ENCODE data around the gene LRIF1.

DNA sequence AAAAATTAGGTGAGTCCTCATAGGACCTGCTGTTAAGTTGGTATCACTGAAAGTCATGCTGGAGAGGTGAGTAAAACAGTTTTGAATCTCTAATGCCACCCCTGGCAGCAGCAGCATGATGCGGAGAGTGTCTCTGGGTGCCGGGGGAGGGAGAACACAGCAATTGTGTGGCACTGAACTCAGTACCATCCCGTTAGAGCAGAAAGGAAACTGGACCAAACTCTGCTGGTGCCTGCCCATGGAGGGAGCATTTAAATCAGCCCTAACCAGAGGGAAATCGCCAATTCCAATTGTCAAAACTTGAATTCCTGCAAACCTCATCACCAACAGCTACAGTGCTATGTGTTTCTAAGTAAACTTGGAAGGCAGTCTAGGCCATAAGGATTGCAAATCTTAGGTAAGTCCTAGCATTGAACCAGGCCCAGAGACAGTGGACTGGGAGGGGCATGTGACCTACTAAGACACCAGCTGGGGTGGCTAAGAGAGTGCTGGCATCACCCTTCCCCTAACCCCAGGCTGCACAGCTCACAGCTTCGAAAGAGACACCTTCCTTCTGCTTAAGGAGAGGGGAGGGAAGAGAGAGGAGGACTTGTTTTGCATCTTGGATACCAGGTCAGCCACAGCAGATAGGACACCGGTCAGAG, 60.8 kb downstream of the LRIF1 start:
- TF ChIP-seq, protein P1, sequence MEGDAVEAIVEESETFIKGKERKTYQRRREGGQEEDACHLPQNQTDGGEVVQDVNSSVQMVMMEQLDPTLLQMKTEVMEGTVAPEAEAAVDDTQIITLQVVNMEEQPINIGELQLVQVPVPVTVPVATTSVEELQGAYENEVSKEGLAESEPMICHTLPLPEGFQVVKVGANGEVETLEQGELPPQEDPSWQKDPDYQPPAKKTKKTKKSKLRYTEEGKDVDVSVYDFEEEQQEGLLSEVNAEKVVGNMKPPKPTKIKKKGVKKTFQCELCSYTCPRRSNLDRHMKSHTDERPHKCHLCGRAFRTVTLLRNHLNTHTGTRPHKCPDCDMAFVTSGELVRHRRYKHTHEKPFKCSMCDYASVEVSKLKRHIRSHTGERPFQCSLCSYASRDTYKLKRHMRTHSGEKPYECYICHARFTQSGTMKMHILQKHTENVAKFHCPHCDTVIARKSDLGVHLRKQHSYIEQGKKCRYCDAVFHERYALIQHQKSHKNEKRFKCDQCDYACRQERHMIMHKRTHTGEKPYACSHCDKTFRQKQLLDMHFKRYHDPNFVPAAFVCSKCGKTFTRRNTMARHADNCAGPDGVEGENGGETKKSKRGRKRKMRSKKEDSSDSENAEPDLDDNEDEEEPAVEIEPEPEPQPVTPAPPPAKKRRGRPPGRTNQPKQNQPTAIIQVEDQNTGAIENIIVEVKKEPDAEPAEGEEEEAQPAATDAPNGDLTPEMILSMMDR (IDR thresholded peaks at IDR 0.05) = no peak
- no peak for TF ChIP-seq POLR2A (IDR thresholded peaks at IDR 0.05)
